Measurements from ENCODE around the gene DTNB. TPM values are rescaled to one million over a fixed set of nuclear protein-coding genes. Genes with fewer than 3 reads are reported as not detected.

Gene DTNB
- total RNA-seq, 1 donor from 2014 or later = 28.9 TPM

GRCh38 chr2:25523060-25523459 lies 150.3 kb downstream of the DTNB start:
- ChIA-PET POLR2A (interaction anchor here (0.6 to 1.7 kb wide), 3 partner anchors 67 to 1275 kb away, joined by 3 read pairs; no protein-coding TSS in a partner anchor), CTCF (interaction anchor here (1.3 kb wide), 2 partner anchors 143 to 214 kb away, joined by 3 to 6 read pairs; no protein-coding TSS in a partner anchor)
- no peaks in the 10 kb centered on the region for H3K9me3 Mint-ChIP-seq
- ATAC-seq (ENCODE audit: low read depth) = no peak
- peaks cover 15% of the 10 kb centered on the region for H3K4me1 Mint-ChIP-seq
- H3K4me3 Mint-ChIP-seq = no peak overlapping the region
- H3K36me3 Mint-ChIP-seq (ENCODE audit: low read depth) = no peaks in the 10 kb centered on the region
- no peak for DNase-seq
- intact Hi-C loops (cut with micrococcal nuclease) = loop anchor here (5.0 kb wide), 2 partner anchors 41 to 271 kb away; no protein-coding TSS in a partner anchor
- H3K27me3 Mint-ChIP-seq = no peaks in the 10 kb centered on the region
- no peak for TF ChIP-seq CTCF (IDR thresholded peaks at IDR 0.05)
- no peak overlapping the region for H3K27ac Mint-ChIP-seq

GRCh38 chr2:25521665-25522387 lies 151.6 kb downstream of the DTNB start:
- POLR2A ChIA-PET = interaction anchor here (0.6 to 1.2 kb wide), 4 partner anchors 44 to 160 kb away, joined by 3 to 13 read pairs (median 8); no protein-coding TSS in a partner anchor
- no peaks in the 10 kb centered on the region for H3K27me3 Mint-ChIP-seq
- DNase-seq = no peak
- ATAC-seq (ENCODE audit: low read depth) = peak; percentile 97
- no peaks in the 10 kb centered on the region for H3K36me3 Mint-ChIP-seq (ENCODE audit: low read depth)
- no peaks in the 10 kb centered on the region for H3K9me3 Mint-ChIP-seq
- intact Hi-C loops (cut with micrococcal nuclease) = loop anchor here (1.0 to 5.0 kb wide), 11 partner anchors 40 to 356 kb away; no protein-coding TSS in a partner anchor
- H3K27ac Mint-ChIP-seq = peak overlapping the region; percentile 38
- H3K4me3 Mint-ChIP-seq = peak overlapping the region; percentile 7
- H3K4me1 Mint-ChIP-seq = peaks cover 23% of the 10 kb centered on the region
- CTCF ChIA-PET = interaction anchor here (1.2 kb wide), 2 partner anchors 160 to 212 kb away, joined by 5 to 10 read pairs; no protein-coding TSS in a partner anchor
- TF ChIP-seq CTCF (IDR thresholded peaks at IDR 0.05) = no peak

- ChIA-PET CTCF (interaction anchor here (0.7 to 1.2 kb wide), 4 partner anchors 101 to 355 kb away, joined by 3 to 10 read pairs (median 6); no protein-coding TSS in a partner anchor), POLR2A (interaction anchor here (0.6 to 1.2 kb wide), 5 partner anchors 44 to 159 kb away, joined by 3 to 13 read pairs (median 11); no protein-coding TSS in a partner anchor)
- Mint-ChIP-seq H3K27me3 (no peaks in the 10 kb centered on the region), H3K4me3 (no peak overlapping the region), H3K9me3 (no peaks in the 10 kb centered on the region), H3K4me1 (peaks cover 24% of the 10 kb centered on the region), H3K36me3 (ENCODE audit: low read depth) (no peaks in the 10 kb centered on the region), H3K27ac (no peak overlapping the region)
- no peak for ATAC-seq (ENCODE audit: low read depth)
- no peak for TF ChIP-seq CTCF (IDR thresholded peaks at IDR 0.05)
- DNase-seq = no peak
- intact Hi-C loops (cut with micrococcal nuclease) = loop anchor here (5.0 kb wide), 2 partner anchors 39 to 269 kb away; no protein-coding TSS in a partner anchor
These were observed 152.3 kb downstream of the DTNB start for GRCh38 chr2:25521126-25521525.

- peak overlapping the region; percentile 41 for H3K27ac Mint-ChIP-seq
These were observed 155.7 kb downstream of the DTNB start for GRCh38 chr2:25517701-25518100.

More at GRCh38 chr2:25517701-25518100, 155.7 kb downstream of the DTNB start:
- peaks cover 45% of the 10 kb centered on the region for H3K4me1 Mint-ChIP-seq
- no peaks in the 10 kb centered on the region for H3K9me3 Mint-ChIP-seq
- H3K27me3 Mint-ChIP-seq = no peaks in the 10 kb centered on the region
- DNase-seq = no peak
- no peak overlapping the region for H3K4me3 Mint-ChIP-seq
- intact Hi-C loops (cut with micrococcal nuclease) = no loop called here
- POLR2A ChIA-PET = interaction anchor here (2.6 kb wide), 1 partner anchor 155 kb away, joined by 11 read pairs; no protein-coding TSS in a partner anchor
- ATAC-seq (ENCODE audit: low read depth) = no peak
- no peak for TF ChIP-seq CTCF (IDR thresholded peaks at IDR 0.05)
- H3K36me3 Mint-ChIP-seq (ENCODE audit: low read depth) = no peaks in the 10 kb centered on the region
- CTCF ChIA-PET = no interaction called here

Data from activated B cell treated with CpG ODN at 0.5 μM for 24 hours (primary cell).